ENCODE data around the gene ARHGAP6.

Gene ARHGAP6

GRCh38 chrX:11665168-11666111 lies at the start of gene ARHGAP6:
ARHGAP6 (minus strand) TSS chrX:11665920; CDS start chrX:11664828, 1,092 bp downstream.
- DNase-seq: no peak

- DNase-seq: no peak
These were observed 39.2 kb upstream of the ARHGAP6 start for GRCh38 chrX:11704725-11705495.

- DNase-seq: no peak
These were observed 38.1 kb upstream of the ARHGAP6 start for GRCh38 chrX:11703855-11704254.

- DNase-seq: no peak
These were observed 37.4 kb upstream of the ARHGAP6 start for GRCh38 chrX:11702965-11703631.

GRCh38 chrX:11702420-11702819 lies 36.7 kb upstream of the ARHGAP6 start:
- DNase-seq: no peak

- no peak for DNase-seq
These were observed 33.0 kb upstream of the ARHGAP6 start for GRCh38 chrX:11698702-11699101.

- DNase-seq: no peak
These were observed 22.5 kb upstream of the ARHGAP6 start for GRCh38 chrX:11688201-11688600.

GRCh38 chrX:11687157-11687556 lies 21.4 kb upstream of the ARHGAP6 start:
- DNase-seq: no peak

GRCh38 chrX:11683057-11683456 lies 17.3 kb upstream of the ARHGAP6 start:
- DNase-seq: no peak

- DNase-seq: no peak
These were observed 12.4 kb upstream of the ARHGAP6 start for GRCh38 chrX:11678158-11678557.

GRCh38 chrX:11672213-11672612 lies 6.5 kb upstream of the ARHGAP6 start:
- no peak for DNase-seq

- DNase-seq: no peak
These were observed 4.6 kb upstream of the ARHGAP6 start for GRCh38 chrX:11670316-11670715.

GRCh38 chrX:11666952-11667685 lies 1.4 kb upstream of the ARHGAP6 start:
- DNase-seq: no peak

GRCh38 chrX:11666164-11666563 lies 444 bp upstream of the ARHGAP6 start:
- DNase-seq: no peak

- DNase-seq: no peak
These were observed 1.2 kb downstream of the ARHGAP6 start for GRCh38 chrX:11664211-11665167.

- DNase-seq: no peak
These were observed 1.9 kb downstream of the ARHGAP6 start for GRCh38 chrX:11663875-11664210.

GRCh38 chrX:11655282-11656015 lies 10.3 kb downstream of the ARHGAP6 start:
- no peak for DNase-seq

GRCh38 chrX:11648705-11649519 lies 16.8 kb downstream of the ARHGAP6 start:
- DNase-seq: no peak

- no peak for DNase-seq
These were observed 18.6 kb downstream of the ARHGAP6 start for GRCh38 chrX:11647138-11647537.
